SK-N-SH (cell line): ENCODE data around the gene AHCYL1. TPM values are rescaled to one million over a fixed set of nuclear protein-coding genes. Genes with fewer than 3 reads are reported as not detected.

ENCODE experiments used
- CTCF ChIA-PET: fragments of 300-600, 350-600 bp; formaldehyde crosslinking; extraction: SDS; loops from one replicate; lab custom pipeline; 2021; lab: Yijun Ruan, JAX
- POLR2A ChIA-PET: fragments of 350-600 bp; sonication (Branson Sonifier 250); formaldehyde crosslinking; extraction: SDS; loops from one replicate; lab custom pipeline; 2020; ENCODE audit warnings: antibody characterized with exemption, inconsistent platforms; lab: Yijun Ruan, JAX
- DNase-seq: peaks from one replicate; pipeline ENCODE4 v3.0.0; 2012
- H2AFZ ChIP-seq: fragments of 200-600 bp; sonication (generic); 2 replicates; pipeline ENCODE4 v1.8.1; 2016; ENCODE audit warnings: antibody characterized with exemption, mild to moderate bottlenecking, low read depth
- H3F3A ChIP-seq: fragments of 200-600 bp; sonication (generic); replicated peaks from 2 replicates; pipeline ENCODE3; 2016; ENCODE audit warnings: antibody characterized with exemption, mild to moderate bottlenecking; ENCODE audit not compliant: insufficient read depth
- H3K27ac ChIP-seq, 2 experiments: fragments of 200-500 bp in 1 of 2; fragments of 200-600 bp in 1 of 2; sonication (Bioruptor generic) in 1 of 2; sonication (generic), shearing (Covaris generic) in 1 of 2; 2 replicates each; pipeline versions ENCODE4 v1.5.1 to v1.6.1; 2014 to 2016; ENCODE audit warnings: low read depth in 2 of 2, inconsistent platforms in 1 of 2, low read length in 1 of 2, mild to moderate bottlenecking in 1 of 2, mixed read lengths in 1 of 2
- H3K27me3 ChIP-seq: fragments of 200-600 bp; sonication (generic), shearing (Covaris generic); 2 replicates; pipeline ENCODE4 v1.6.1; 2016; ENCODE audit warnings: mixed run types; ENCODE audit not compliant: insufficient read depth
- H3K36me3 ChIP-seq, 2 experiments: fragments of 200-500 bp in 1 of 2; fragments of 200-600 bp in 1 of 2; sonication (Bioruptor generic) in 1 of 2; sonication (generic) in 1 of 2; replicated peaks in 1 of 2; 2 replicates each; pipeline versions ENCODE3 to v1.5.1; 2014 to 2016; ENCODE audit warnings: low read length in 1 of 2, mild to moderate bottlenecking in 1 of 2; ENCODE audit not compliant: insufficient read depth in 2 of 2, control insufficient read depth in 1 of 2
- H3K4me1 ChIP-seq, 2 experiments: fragments of 200-500 bp in 1 of 2; fragments of 200-600 bp in 1 of 2; sonication (Bioruptor generic) in 1 of 2; sonication (generic), shearing (Covaris generic) in 1 of 2; 2 replicates each; pipeline versions ENCODE4 v1.5.1 to v1.6.1; 2014 to 2016; ENCODE audit warnings: low read depth in 1 of 2, low read length in 1 of 2, mixed run types in 1 of 2; ENCODE audit not compliant: insufficient read depth in 2 of 2, control insufficient read depth in 1 of 2
- H3K4me2 ChIP-seq: fragments of 200-600 bp; sonication (generic), shearing (Covaris generic); 2 replicates; pipeline ENCODE4 v1.6.1; 2017; ENCODE audit warnings: mixed run types
- H3K4me3 ChIP-seq, 2 experiments: fragments of 200-500 bp in 1 of 2; fragments of 200-600 bp in 1 of 2; sonication (Bioruptor generic) in 1 of 2; sonication (generic), shearing (Covaris generic) in 1 of 2; 2 replicates each; pipeline versions ENCODE4 v1.5.1 to v1.8.1; 2014 to 2016; ENCODE audit warnings: low read depth in 2 of 2, inconsistent platforms in 1 of 2, low read length in 1 of 2, mild to moderate bottlenecking in 1 of 2, mixed read lengths in 1 of 2, moderate library complexity in 1 of 2
- H3K79me2 ChIP-seq: fragments of 200-600 bp; sonication (generic); 2 replicates; pipeline ENCODE4 v1.8.1; 2017; ENCODE audit warnings: mild to moderate bottlenecking; ENCODE audit not compliant: insufficient read depth
- H3K9ac ChIP-seq: fragments of 200-600 bp; sonication (generic); 2 replicates; pipeline ENCODE4 v1.6.1; 2017; ENCODE audit warnings: mixed run types
- H3K9me2 ChIP-seq: fragments of 200-600 bp; sonication (generic); 2 replicates; pipeline ENCODE4 v1.6.1; 2017; ENCODE audit warnings: mixed run types
- H3K9me3 ChIP-seq: fragments of 200-600 bp; sonication (generic); 2 replicates; pipeline ENCODE4 v1.6.1; 2017; ENCODE audit warnings: mixed run types, mild to moderate bottlenecking, moderate library complexity
- H4K20me1 ChIP-seq: fragments of 200-600 bp; sonication (generic); 2 replicates; pipeline ENCODE4 v1.6.1; 2017; ENCODE audit warnings: mild to moderate bottlenecking, mixed run types; ENCODE audit not compliant: insufficient read depth
- FOSL2 ChIP-seq: IDR thresholded peaks from 2 replicates; pipeline ENCODE4 v1.4.0; 2012; ENCODE audit warnings: low read depth, mild to moderate bottlenecking, moderate library complexity, borderline replicate concordance
- GABPA ChIP-seq: IDR thresholded peaks from 2 replicates; pipeline ENCODE4 v1.4.0; 2012; ENCODE audit warnings: low read depth, mild to moderate bottlenecking
- JUND ChIP-seq: IDR thresholded peaks from 2 replicates; pipeline ENCODE4 v1.4.0; 2012
- MEF2A ChIP-seq: IDR thresholded peaks from 2 replicates; pipeline ENCODE4 v1.4.0; 2012; ENCODE audit warnings: low read depth, borderline replicate concordance
- RAD21 ChIP-seq: IDR thresholded peaks from 2 replicates; pipeline ENCODE4 v1.6.1; 2012; ENCODE audit warnings: mild to moderate bottlenecking, low read length
- RCOR1 ChIP-seq: fragments of 150-350 bp; IDR thresholded peaks from 2 replicates; pipeline ENCODE4 v1.6.1; 2017; ENCODE audit warnings: antibody characterized with exemption, low read length
- REST ChIP-seq: IDR thresholded peaks from 2 replicates; pipeline ENCODE4 v1.6.1; 2012; ENCODE audit warnings: mild to moderate bottlenecking, low read depth, low read length, moderate library complexity
- RFX5 ChIP-seq: IDR thresholded peaks from 2 replicates; pipeline ENCODE4 v1.6.1; 2012; ENCODE audit warnings: mild to moderate bottlenecking, improper control_type of control experiment, low read length
- TAF1 ChIP-seq: IDR thresholded peaks from 2 replicates; pipeline ENCODE4 v1.6.1; 2012; ENCODE audit warnings: low read depth, mild to moderate bottlenecking, low read length, moderate library complexity, borderline replicate concordance
- TEAD4 ChIP-seq: IDR thresholded peaks from 2 replicates; pipeline ENCODE4 v1.4.0; 2012; ENCODE audit warnings: mild to moderate bottlenecking, borderline replicate concordance; ENCODE audit not compliant: insufficient read depth
- USF1 ChIP-seq: IDR thresholded peaks from 2 replicates; pipeline ENCODE4 v1.4.0; 2012; ENCODE audit warnings: low read depth, borderline replicate concordance
- WGBS: methylation state at CpG from one replicate; pipeline ENCODE4 v1.1.6; 2017; ENCODE audit warnings: low lambda C conversion rate; 5-methylcytosine and 5-hydroxymethylcytosine counted together
- polyA plus RNA-seq, 3 experiments: library from polyadenylated mRNA; depleted of rRNA; stranded (reverse); fragments of >200 nt; gene quantifications; 2 replicates each; pipeline ENCODE4 v1.2.3, GENCODE V29; 2012
- TF ChIP-seq, protein P1 (sequence below): IDR thresholded peaks from 2 replicates; pipeline ENCODE4 v1.4.0; 2012; ENCODE audit warnings: low read depth, borderline replicate concordance

Gene AHCYL1
- polyA plus RNA-seq, 1 of the 3 experiments (the other 2 are of a cell fraction): 39.7 TPM

- no peaks in the 10 kb centered on the region; a peak in 1 of 4 replicates for H3K4me1 ChIP-seq
- POLR2A ChIA-PET: no interaction called here
- peaks cover 4% of the 10 kb centered on the region for H3F3A ChIP-seq
- no peak overlapping the region for H3K4me2 ChIP-seq
- DNase-seq: no peak
- H4K20me1 ChIP-seq: no peaks in the 10 kb centered on the region
- H2AFZ ChIP-seq: no peak overlapping the region
- 24% methylated on average over 1 of the region's 1 CpG for WGBS
- no peak for TF ChIP-seq REST
- TF ChIP-seq TAF1: no peak
- no peak for TF ChIP-seq FOSL2
- no peak for TF ChIP-seq USF1
- no peak for TF ChIP-seq JUND
- no peaks in the 10 kb centered on the region for H3K79me2 ChIP-seq
- no peaks in the 10 kb centered on the region for H3K9me3 ChIP-seq
- H3K36me3 ChIP-seq: no peaks in the 10 kb centered on the region
- CTCF ChIA-PET: interaction anchor here (1.0 to 18.3 kb wide), 3 partner anchors 13 to 190 kb away, joined by 3 to 822 read pairs (median 9); partner anchors contain the start of gene AHCYL1
- H3K9ac ChIP-seq: no peak overlapping the region
- H3K27me3 ChIP-seq: no peaks in the 10 kb centered on the region
- no peak overlapping the region for H3K27ac ChIP-seq
- H3K4me3 ChIP-seq: no peak overlapping the region
- H3K9me2 ChIP-seq: no peaks in the 10 kb centered on the region
Measured at GRCh38 chr1:109971559-109971958, 13.0 kb upstream of the AHCYL1 start.

DNA sequence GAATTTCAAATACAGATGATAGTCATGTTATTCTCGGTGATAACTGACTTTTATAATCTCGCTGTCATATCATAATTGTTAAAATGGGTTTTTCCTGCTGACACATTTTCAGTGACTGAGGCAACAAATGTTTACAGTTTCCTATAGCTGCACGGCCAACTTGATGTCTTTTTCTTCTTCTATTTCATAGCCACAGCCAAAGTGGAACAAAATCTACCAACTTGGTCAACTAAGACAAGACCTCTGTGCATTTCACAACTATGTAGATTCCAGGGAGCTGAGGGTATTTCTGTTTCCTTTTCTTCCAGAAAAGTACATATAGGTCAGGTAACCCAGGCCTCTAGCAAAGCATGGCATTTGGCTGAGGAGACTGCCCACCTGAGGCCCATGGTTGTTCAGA lies 10.4 kb upstream of the AHCYL1 start:
- no peak overlapping the region for H3K9ac ChIP-seq
- H3K4me1 ChIP-seq: peaks cover 0 to under 1% of the 10 kb centered on the region in 2 experiments; a peak in 2 of 4 replicates
- H3K36me3 ChIP-seq: no peaks in the 10 kb centered on the region
- peaks cover under 1% of the 10 kb centered on the region for H3F3A ChIP-seq
- ChIA-PET CTCF (interaction anchor here (3.0 to 18.3 kb wide), 2 partner anchors 10 to 192 kb away, joined by 18 to 822 read pairs; partner anchors contain the start of gene AHCYL1), POLR2A (no interaction called here)
- no peaks in the 10 kb centered on the region for H3K27me3 ChIP-seq
- H3K4me2 ChIP-seq: no peak overlapping the region
- H3K9me2 ChIP-seq: no peaks in the 10 kb centered on the region
- DNase-seq: no peak
- no peak overlapping the region for H3K27ac ChIP-seq
- no peaks in the 10 kb centered on the region for H4K20me1 ChIP-seq
- no peak overlapping the region for H3K4me3 ChIP-seq
- H3K9me3 ChIP-seq: no peaks in the 10 kb centered on the region
- no peak for TF ChIP-seq JUND
- TF ChIP-seq GABPA: no peak
- TF ChIP-seq MEF2A: no peak
- TF ChIP-seq RCOR1: no peak
- no peak for TF ChIP-seq RAD21
- TF ChIP-seq, protein P1, sequence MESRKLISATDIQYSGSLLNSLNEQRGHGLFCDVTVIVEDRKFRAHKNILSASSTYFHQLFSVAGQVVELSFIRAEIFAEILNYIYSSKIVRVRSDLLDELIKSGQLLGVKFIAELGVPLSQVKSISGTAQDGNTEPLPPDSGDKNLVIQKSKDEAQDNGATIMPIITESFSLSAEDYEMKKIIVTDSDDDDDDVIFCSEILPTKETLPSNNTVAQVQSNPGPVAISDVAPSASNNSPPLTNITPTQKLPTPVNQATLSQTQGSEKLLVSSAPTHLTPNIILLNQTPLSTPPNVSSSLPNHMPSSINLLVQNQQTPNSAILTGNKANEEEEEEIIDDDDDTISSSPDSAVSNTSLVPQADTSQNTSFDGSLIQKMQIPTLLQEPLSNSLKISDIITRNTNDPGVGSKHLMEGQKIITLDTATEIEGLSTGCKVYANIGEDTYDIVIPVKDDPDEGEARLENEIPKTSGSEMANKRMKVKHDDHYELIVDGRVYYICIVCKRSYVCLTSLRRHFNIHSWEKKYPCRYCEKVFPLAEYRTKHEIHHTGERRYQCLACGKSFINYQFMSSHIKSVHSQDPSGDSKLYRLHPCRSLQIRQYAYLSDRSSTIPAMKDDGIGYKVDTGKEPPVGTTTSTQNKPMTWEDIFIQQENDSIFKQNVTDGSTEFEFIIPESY: no peak
- no peak for TF ChIP-seq TEAD4
- no peak for TF ChIP-seq RFX5
- no peak overlapping the region for H2AFZ ChIP-seq
- 88% methylated on average over 3 of the region's 3 CpGs for WGBS
- no peaks in the 10 kb centered on the region for H3K79me2 ChIP-seq
